GM12873 (cell line): ENCODE results near the gene FABP6.

Experiments
- TF ChIP-seq, protein P1 (sequence below): IDR thresholded peaks from 2 replicates; pipeline ENCODE4 v1.5.1; 2012; ENCODE audit warnings: low read depth, mild to moderate bottlenecking, moderate library complexity, low read length, control low read depth; ENCODE audit not compliant: insufficient read depth; ENCODE audit errors: missing control alignments

FABP6 gene

DNA sequence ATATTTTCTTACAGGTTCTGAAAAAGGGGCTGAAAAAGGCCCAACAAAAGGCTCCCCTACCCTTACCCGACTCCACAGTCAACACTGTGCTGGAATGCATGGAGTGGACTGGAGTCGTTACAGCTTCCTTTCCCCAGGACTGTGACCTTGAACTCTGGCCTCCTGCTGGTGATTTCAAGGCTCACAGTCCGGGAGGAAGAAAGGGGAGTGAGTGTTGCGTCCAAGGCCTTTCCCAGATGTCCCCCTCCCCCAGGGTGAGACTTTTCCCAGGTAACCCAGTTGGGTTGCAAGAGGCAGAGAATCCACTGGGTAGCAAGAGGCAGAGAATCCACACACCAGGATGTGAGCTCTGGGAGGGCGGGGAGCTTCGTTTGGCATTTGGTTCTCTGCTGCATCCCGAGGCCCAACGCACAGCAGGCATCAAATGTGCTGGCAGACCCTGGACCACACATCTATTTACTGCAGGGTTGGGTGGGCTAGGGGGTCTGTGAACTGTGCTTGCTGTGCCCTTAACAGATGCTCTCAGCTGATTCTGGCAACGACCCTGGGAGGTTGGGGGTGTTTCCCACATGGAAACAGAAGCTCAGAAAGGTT is 37.5 kb downstream of the FABP6 start:
- TF ChIP-seq, protein P1, sequence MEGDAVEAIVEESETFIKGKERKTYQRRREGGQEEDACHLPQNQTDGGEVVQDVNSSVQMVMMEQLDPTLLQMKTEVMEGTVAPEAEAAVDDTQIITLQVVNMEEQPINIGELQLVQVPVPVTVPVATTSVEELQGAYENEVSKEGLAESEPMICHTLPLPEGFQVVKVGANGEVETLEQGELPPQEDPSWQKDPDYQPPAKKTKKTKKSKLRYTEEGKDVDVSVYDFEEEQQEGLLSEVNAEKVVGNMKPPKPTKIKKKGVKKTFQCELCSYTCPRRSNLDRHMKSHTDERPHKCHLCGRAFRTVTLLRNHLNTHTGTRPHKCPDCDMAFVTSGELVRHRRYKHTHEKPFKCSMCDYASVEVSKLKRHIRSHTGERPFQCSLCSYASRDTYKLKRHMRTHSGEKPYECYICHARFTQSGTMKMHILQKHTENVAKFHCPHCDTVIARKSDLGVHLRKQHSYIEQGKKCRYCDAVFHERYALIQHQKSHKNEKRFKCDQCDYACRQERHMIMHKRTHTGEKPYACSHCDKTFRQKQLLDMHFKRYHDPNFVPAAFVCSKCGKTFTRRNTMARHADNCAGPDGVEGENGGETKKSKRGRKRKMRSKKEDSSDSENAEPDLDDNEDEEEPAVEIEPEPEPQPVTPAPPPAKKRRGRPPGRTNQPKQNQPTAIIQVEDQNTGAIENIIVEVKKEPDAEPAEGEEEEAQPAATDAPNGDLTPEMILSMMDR, result peak; percentile 17

DNA sequence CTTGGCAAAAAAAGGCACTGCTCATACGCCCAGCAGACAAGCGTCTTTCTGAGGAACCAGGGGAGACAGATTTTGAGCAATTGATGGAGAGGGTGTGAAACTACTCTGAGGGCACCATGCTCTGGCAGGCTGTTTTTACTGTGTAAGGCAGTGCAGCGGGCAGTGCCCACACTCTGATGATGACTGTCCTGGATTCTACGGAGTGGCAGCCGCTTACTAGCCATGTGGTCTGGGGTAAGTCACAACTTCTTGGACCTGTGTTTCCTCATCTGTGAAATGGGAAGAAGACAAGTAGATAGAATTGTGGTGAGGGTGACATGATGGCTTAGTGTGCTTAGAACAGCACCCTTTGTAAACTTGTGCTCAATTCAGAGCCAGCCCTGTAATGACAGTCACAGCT is 38.8 kb downstream of the FABP6 start:
- TF ChIP-seq, protein P1, result no peak

DNA sequence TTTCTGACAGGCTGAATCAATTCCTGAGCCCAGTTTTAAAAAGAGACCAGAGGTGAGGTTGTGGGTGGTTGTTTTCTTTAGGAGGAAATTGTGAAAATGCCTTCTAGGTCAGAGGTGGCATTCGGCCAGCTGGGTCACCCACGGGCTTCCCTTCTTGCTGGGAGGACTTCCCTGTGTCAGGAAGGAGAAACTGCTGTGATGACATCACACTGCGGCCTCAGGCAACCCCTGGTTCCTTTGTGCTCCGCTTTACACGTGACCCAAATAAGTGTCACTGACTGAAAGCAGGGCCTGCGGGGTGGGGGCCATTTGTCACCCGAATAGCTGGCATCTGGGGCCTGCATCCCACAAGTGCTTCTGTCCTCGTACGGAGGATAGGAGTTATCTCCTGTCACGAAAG is 39.7 kb downstream of the FABP6 start:
- TF ChIP-seq, protein P1, result no peak

DNA sequence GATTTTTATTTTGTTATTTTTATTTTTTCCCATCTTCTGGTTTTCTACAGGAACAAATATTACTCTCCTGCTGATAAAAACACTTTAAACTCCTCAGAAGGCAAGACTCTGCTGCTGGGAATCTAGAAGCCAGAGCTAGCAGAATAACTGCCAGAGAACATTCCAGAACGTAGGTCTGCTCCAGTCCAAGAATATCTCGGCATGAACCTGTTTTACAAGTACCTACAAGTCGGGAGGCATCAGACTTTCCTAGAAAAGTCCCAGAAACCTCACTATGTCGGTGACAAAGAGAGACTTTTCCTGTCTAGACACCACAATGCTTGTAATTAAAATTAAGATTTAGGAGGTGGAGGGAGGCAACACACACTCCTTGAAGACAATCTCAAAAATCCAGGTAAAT is 41.4 kb downstream of the FABP6 start:
- TF ChIP-seq, protein P1, result no peak

DNA sequence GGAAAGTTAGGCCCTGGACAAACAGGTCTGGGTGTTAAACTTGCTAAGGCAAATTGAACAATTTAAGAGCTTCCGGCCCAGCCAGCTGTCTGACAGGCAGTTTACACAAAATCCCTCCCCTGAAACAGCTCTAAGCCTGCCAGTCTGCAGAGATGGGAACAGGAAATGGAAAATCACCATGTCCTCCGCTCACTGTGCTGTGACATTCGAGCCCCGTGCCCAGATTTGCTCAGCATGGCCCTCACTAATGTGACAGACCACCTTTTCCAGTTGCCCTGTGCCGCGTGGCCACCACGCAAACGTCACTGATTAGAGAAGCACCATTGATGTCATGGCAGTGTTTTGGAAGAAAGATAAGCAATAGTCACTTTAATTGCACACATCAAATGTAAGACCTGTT is 42.1 kb downstream of the FABP6 start:
- TF ChIP-seq, protein P1, result no peak

DNA sequence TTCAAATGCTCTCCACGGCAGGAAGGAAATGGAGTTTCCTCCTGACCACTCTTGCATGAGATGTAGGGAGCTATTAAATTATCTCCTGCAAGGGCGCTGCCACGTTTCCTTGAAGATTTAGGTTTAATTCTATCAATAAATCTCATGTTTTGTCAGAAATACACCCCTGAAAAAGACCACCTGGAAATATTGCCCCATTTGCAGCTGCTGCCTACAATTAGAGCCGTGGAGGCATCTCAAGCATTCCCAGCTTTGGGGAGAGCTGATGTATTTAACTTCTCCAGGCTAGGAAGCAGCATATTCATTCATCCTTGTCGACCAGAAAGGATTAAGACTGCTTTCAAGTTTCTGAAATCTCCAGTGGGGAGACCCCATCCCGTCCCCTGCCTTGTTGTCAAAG is 42.5 kb downstream of the FABP6 start:
- TF ChIP-seq, protein P1, result no peak

DNA sequence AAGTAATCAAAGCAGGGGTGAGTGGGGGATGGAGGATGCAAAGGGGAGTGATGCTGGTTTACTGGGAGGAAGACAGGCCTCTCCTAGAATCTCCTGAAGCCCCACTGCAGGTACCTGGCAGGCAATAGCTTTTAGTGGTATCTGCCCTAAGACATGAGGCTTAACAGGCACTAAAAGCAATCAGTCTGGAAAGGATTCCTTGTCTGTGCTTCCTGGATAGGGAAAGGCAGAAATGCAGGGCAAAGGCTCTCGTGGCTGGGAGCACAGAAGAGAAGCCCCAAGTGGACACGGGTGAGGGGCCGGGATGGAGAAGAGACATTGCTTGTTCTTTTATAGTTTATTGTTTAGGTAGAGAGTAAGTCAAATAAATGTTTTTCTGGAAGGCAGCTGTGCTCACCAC is 43.0 kb downstream of the FABP6 start:
- TF ChIP-seq, protein P1, result no peak
